ENCODE measurements around the gene STAB2. TPM values are rescaled to one million over a fixed set of nuclear protein-coding genes. Genes with fewer than 3 reads are reported as not detected.

The STAB2 gene
- total RNA-seq, 1 donor from 2014 or later: not detected

DNA sequence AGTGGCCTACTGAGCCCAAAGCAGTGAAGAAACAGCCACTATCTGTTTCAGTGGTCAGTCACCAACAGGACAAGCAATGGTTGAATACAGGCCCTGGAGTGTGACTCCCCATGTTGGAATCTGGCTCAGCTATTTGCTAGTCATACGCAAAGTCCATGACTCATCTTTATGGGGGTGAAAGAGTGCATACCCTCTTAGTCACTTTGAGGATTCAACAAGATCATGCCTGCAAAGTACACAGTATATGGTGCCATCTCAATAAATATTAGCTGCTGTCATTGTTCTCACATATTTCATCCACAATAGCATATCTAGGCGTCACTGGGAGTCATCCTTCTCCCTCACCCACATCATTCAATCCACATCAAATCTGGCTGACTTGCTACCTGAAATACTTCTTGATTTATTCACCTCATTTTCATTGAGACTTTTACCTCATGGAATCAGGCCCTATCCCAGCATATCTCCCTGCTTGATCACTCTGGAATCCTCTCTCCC, 26.4 kb upstream of the STAB2 start:
- Histone ChIP-seq H3K4me3 (ENCODE audit: low read depth, low read length) (no peak overlapping the region), H3K36me3 (ENCODE audit: control insufficient read depth, insufficient read depth, low read length) (no peaks in the 10 kb centered on the region), H3K27me3 (ENCODE audit: control insufficient read depth, insufficient read depth, low read length) (no peaks in the 10 kb centered on the region)
- TF ChIP-seq, protein P1, sequence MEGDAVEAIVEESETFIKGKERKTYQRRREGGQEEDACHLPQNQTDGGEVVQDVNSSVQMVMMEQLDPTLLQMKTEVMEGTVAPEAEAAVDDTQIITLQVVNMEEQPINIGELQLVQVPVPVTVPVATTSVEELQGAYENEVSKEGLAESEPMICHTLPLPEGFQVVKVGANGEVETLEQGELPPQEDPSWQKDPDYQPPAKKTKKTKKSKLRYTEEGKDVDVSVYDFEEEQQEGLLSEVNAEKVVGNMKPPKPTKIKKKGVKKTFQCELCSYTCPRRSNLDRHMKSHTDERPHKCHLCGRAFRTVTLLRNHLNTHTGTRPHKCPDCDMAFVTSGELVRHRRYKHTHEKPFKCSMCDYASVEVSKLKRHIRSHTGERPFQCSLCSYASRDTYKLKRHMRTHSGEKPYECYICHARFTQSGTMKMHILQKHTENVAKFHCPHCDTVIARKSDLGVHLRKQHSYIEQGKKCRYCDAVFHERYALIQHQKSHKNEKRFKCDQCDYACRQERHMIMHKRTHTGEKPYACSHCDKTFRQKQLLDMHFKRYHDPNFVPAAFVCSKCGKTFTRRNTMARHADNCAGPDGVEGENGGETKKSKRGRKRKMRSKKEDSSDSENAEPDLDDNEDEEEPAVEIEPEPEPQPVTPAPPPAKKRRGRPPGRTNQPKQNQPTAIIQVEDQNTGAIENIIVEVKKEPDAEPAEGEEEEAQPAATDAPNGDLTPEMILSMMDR (IDR thresholded peaks at IDR 0.05; ENCODE audit: insufficient read depth, low read length, poor library complexity, severe bottlenecking): no peak
- DNase-seq (ENCODE audit: low read depth): peak; percentile 96

DNA sequence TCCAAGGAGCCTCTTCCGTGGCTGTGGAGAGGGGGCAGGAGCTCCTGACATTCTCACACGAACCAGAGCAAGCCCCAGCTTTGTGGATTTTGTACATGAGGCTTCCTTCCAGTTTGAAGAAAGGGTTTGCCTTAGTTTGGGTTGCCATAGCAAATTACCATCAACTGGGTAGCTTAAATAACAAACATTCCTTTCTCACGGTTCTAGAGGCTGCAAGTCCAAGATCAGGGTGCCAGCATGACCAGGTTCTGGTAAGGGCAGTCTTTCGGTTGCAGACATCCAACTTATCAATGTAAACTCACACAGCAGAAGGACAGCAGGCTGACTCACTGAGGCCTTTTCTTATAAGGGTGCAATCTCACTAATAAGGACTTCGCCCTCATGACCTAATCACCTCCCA, 25.9 kb upstream of the STAB2 start:
- Histone ChIP-seq H3K36me3 (ENCODE audit: control insufficient read depth, insufficient read depth, low read length) (no peaks in the 10 kb centered on the region), H3K27me3 (ENCODE audit: control insufficient read depth, insufficient read depth, low read length) (no peaks in the 10 kb centered on the region), H3K4me3 (ENCODE audit: low read depth, low read length) (no peak overlapping the region)
- DNase-seq (ENCODE audit: low read depth): no peak
- TF ChIP-seq, protein P1 (IDR thresholded peaks at IDR 0.05; ENCODE audit: insufficient read depth, low read length, poor library complexity, severe bottlenecking): no peak

DNA sequence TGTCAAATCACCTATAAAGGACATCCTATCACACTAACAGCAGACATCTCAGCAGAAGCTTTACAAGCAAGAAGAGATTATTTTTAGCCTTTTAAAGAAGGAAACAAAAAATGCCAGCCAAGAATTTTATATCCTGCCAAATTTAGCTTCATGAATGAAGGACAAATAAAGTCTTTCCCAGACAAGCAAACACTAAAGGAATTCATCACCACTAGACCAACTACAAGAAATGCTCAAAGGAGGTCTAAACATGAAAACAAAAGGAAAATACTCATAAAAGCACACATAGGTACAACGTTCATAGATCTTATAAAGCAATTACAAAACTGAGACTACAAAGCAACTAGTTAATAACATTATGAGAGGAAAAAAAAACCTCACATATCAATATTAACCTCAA, 20.7 kb upstream of the STAB2 start:
- Histone ChIP-seq H3K4me3 (ENCODE audit: low read depth, low read length) (no peak overlapping the region), H3K36me3 (ENCODE audit: control insufficient read depth, insufficient read depth, low read length) (no peaks in the 10 kb centered on the region), H3K27me3 (ENCODE audit: control insufficient read depth, insufficient read depth, low read length) (peaks cover 4% of the 10 kb centered on the region)
- no peak for DNase-seq (ENCODE audit: low read depth)
- TF ChIP-seq, protein P1 (IDR thresholded peaks at IDR 0.05; ENCODE audit: insufficient read depth, low read length, poor library complexity, severe bottlenecking): no peak

DNA sequence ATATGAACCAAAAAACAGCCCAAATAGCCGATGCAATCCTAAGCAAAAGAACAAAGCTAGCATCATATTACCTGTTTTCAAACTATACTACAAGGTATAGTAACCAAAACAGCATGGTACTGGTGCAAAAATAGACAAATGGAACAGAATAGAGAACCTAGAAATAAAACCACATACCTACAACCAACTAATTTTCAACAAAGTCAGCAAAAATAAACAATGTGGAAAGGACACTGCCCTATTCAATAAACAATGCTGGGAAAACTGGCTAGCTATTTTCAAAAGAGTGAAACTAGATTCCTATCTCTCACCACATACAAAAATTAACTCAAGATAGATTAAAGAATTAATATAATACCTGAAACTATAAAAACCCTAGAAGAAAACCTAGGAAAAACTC, 17.8 kb upstream of the STAB2 start:
- H3K27me3 ChIP-seq (ENCODE audit: control insufficient read depth, insufficient read depth, low read length): peaks cover 5% of the 10 kb centered on the region

DNA sequence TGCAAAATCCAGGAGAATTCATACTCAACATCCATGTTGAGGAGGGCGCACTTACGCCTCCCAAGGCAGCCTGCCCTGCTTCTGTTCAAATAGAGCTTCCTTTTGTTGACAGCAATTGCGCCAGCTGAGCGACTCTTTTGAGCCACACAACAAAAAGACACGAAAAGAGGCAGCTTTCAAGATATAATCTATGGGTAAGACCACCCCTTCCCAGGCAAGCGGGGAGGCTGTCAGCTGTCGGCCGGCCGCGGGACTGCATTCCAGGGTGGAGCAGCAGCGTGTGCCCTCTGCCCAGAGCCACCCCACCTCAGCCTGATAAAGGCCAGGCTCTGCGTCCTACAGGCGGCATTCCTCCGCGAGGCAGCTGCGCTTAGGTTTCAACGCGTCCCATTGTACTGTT, 15.8 kb upstream of the STAB2 start:
- Histone ChIP-seq H3K36me3 (ENCODE audit: control insufficient read depth, insufficient read depth, low read length) (no peaks in the 10 kb centered on the region), H3K27me3 (ENCODE audit: control insufficient read depth, insufficient read depth, low read length) (peaks cover 5% of the 10 kb centered on the region), H3K4me3 (ENCODE audit: low read depth, low read length) (no peak overlapping the region)
- TF ChIP-seq, protein P1 (IDR thresholded peaks at IDR 0.05; ENCODE audit: insufficient read depth, low read length, poor library complexity, severe bottlenecking): no peak
- no peak for DNase-seq (ENCODE audit: low read depth)

More for the DNA sequence above, 17.8 kb upstream of the STAB2 start:
- no peaks in the 10 kb centered on the region for H3K36me3 ChIP-seq (ENCODE audit: control insufficient read depth, insufficient read depth, low read length)
- TF ChIP-seq, protein P1 (IDR thresholded peaks at IDR 0.05; ENCODE audit: insufficient read depth, low read length, poor library complexity, severe bottlenecking): no peak
- DNase-seq (ENCODE audit: low read depth): no peak
- no peak overlapping the region for H3K4me3 ChIP-seq (ENCODE audit: low read depth, low read length)

DNA sequence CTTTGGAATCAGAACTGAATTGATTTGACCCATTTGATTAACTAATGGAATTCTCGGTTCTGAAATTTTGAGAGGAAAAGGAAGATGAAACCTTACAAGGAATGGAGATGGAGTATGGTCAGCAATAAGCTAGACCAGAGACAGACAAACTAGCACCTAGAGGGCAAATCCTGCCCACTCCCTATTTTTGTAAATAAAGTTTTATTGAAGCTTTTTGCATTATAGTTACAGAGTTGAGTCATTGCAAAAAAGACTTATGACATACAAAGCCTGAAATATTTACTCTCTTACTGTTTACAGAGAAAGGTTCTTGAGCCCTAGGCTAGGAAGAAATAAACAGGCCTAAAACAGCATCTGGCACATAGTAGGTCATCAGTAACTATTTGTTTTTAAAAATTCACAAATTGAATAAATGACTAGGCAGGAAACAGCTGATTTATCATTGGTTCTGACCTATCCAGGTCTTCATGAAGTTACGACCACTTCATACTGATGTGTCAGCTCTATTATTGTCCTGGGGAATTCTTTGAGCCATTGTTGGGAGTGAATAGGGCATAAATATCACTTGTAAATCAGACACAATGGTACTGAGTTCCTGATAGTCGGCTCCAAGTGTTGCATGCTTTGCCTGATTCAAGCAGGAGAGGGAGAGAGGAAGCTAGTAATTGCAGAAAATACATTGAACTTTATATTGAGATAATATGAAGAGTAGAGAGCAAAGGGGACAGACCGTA, 14.6 kb upstream of the STAB2 start:
- TF ChIP-seq, protein P1 (IDR thresholded peaks at IDR 0.05; ENCODE audit: insufficient read depth, low read length, poor library complexity, severe bottlenecking): no peak

More for the DNA sequence above, 14.6 kb upstream of the STAB2 start:
- no peak for DNase-seq (ENCODE audit: low read depth)
- H3K4me3 ChIP-seq (ENCODE audit: low read depth, low read length): no peak overlapping the region
- H3K27me3 ChIP-seq (ENCODE audit: control insufficient read depth, insufficient read depth, low read length): peaks cover 5% of the 10 kb centered on the region
- no peaks in the 10 kb centered on the region for H3K36me3 ChIP-seq (ENCODE audit: control insufficient read depth, insufficient read depth, low read length)
